Measurements from ENCODE around the gene OIT3. TPM values are rescaled to one million over a fixed set of nuclear protein-coding genes. Genes with fewer than 3 reads are reported as not detected.

OIT3 gene
- total RNA-seq, 1 donor from 2014 or later = 0.17 TPM

GRCh38 chr10:72948762-72949161, 55.2 kb downstream of the OIT3 start:
- no peaks in the 10 kb centered on the region for H3K4me1 Mint-ChIP-seq (ENCODE audit: low read depth)
- no peak overlapping the region for H3K27ac Mint-ChIP-seq (ENCODE audit: unreplicated experiment)
- no peak for DNase-seq (ENCODE audit: low spot score)
- no peak overlapping the region for H3K4me3 Mint-ChIP-seq (ENCODE audit: unreplicated experiment)
- peaks cover 5% of the 10 kb centered on the region for H3K36me3 Mint-ChIP-seq (ENCODE audit: low read depth)
- no peaks in the 10 kb centered on the region for H3K27me3 Mint-ChIP-seq (ENCODE audit: low read depth)
- no peak for TF ChIP-seq CTCF (IDR thresholded peaks at IDR 0.05)
- no peaks in the 10 kb centered on the region for H3K9me3 Mint-ChIP-seq (ENCODE audit: low read depth)

GRCh38 chr10:72951760-72952159, 58.2 kb downstream of the OIT3 start:
- H3K27ac Mint-ChIP-seq (ENCODE audit: unreplicated experiment) = no peak overlapping the region
- no peaks in the 10 kb centered on the region for H3K9me3 Mint-ChIP-seq (ENCODE audit: low read depth)
- no peak for DNase-seq (ENCODE audit: low spot score)
- no peaks in the 10 kb centered on the region for H3K4me1 Mint-ChIP-seq (ENCODE audit: low read depth)
- peaks cover 3% of the 10 kb centered on the region for H3K36me3 Mint-ChIP-seq (ENCODE audit: low read depth)
- TF ChIP-seq CTCF (IDR thresholded peaks at IDR 0.05) = no peak
- H3K27me3 Mint-ChIP-seq (ENCODE audit: low read depth) = no peaks in the 10 kb centered on the region
- H3K4me3 Mint-ChIP-seq (ENCODE audit: unreplicated experiment) = no peak overlapping the region

- Mint-ChIP-seq H3K4me3 (ENCODE audit: unreplicated experiment) (no peak overlapping the region), H3K27ac (ENCODE audit: unreplicated experiment) (no peak overlapping the region), H3K4me1 (ENCODE audit: low read depth) (no peaks in the 10 kb centered on the region), H3K36me3 (ENCODE audit: low read depth) (peaks cover 3% of the 10 kb centered on the region), H3K9me3 (ENCODE audit: low read depth) (no peaks in the 10 kb centered on the region), H3K27me3 (ENCODE audit: low read depth) (no peaks in the 10 kb centered on the region)
- no peak for TF ChIP-seq CTCF (IDR thresholded peaks at IDR 0.05)
- DNase-seq (ENCODE audit: low spot score) = no peak
Measured at GRCh38 chr10:72952189-72952588, 58.6 kb downstream of the OIT3 start.

- Mint-ChIP-seq H3K27me3 (ENCODE audit: low read depth) (no peaks in the 10 kb centered on the region), H3K4me3 (ENCODE audit: unreplicated experiment) (no peak overlapping the region), H3K36me3 (ENCODE audit: low read depth) (peaks cover 1% of the 10 kb centered on the region), H3K27ac (ENCODE audit: unreplicated experiment) (no peak overlapping the region), H3K9me3 (ENCODE audit: low read depth) (no peaks in the 10 kb centered on the region), H3K4me1 (ENCODE audit: low read depth) (no peaks in the 10 kb centered on the region)
- TF ChIP-seq CTCF (IDR thresholded peaks at IDR 0.05) = no peak
- no peak for DNase-seq (ENCODE audit: low spot score)
Measured at GRCh38 chr10:72952642-72953158, 59.2 kb downstream of the OIT3 start.

GRCh38 chr10:72953687-72954086, 60.1 kb downstream of the OIT3 start:
- H3K9me3 Mint-ChIP-seq (ENCODE audit: low read depth) = no peaks in the 10 kb centered on the region
- H3K27ac Mint-ChIP-seq (ENCODE audit: unreplicated experiment) = no peak overlapping the region
- DNase-seq (ENCODE audit: low spot score) = no peak
- H3K4me1 Mint-ChIP-seq (ENCODE audit: low read depth) = no peaks in the 10 kb centered on the region
- no peaks in the 10 kb centered on the region for H3K27me3 Mint-ChIP-seq (ENCODE audit: low read depth)
- no peaks in the 10 kb centered on the region for H3K36me3 Mint-ChIP-seq (ENCODE audit: low read depth)
- TF ChIP-seq CTCF (IDR thresholded peaks at IDR 0.05) = no peak
- no peak overlapping the region for H3K4me3 Mint-ChIP-seq (ENCODE audit: unreplicated experiment)
